ENCODE measurements around the gene PEX6. TPM values are rescaled to one million over a fixed set of nuclear protein-coding genes. Genes with fewer than 3 reads are reported as not detected.

The PEX6 gene
- total RNA-seq, 2 donors from 2014 or later: 6.8 to 34.3 TPM

DNA sequence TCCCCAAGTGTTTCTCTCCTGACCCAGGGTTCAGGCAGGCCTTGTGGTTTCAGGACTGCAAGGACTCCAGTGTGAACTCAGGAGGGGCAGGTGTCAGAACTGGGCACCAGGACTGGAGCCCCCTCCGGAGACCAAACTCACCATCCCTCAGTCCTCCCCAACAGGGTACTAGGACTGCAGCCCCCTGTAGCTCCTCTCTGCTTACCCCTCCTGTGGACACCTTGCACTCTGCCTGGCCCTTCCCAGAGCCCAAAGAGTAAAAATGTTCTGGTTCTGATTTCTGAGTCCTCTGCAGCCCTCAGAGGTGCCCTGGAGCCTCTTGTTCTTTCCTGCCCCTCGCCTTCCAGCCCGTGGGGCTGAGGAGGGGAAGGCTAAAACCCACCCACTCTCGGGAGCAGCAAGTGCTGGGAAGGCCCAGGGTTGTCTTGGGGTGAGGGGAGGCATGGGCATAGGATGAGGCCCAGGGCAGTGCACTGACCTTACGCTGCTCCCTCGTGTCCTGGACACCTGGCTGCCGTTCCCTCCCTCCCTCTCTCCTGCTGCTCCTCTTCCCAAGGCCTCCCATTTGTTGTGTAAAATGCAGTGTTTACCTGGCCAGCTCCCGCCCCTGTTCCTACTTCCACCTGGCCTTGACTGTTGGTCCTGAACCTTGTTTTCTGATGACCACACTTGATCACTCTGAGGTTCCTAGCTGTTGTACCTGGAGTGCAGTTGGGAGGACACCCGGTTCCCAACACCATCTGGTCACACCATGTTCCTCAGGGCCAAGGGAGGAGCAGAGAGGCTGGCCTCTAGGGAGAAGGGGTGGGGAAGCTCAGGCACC, 39.8 kb downstream of the PEX6 start:
- Histone ChIP-seq H3K9me3 (no peaks in the 10 kb centered on the region), H3K27me3 (replicated peaks; ENCODE audit: insufficient read depth) (no peaks in the 10 kb centered on the region), H3K27ac (no peak overlapping the region), H3K4me3 (no peak overlapping the region), H3K4me1 (ENCODE audit: control insufficient read depth in 1 of 2, low read depth in 2 of 2) (no peaks in the 10 kb centered on the region), H3K36me3 (peaks cover 51% of the 10 kb centered on the region)
- no peak for ATAC-seq (ENCODE audit: insufficient number of reproducible peaks, low FRiP score, low read depth)
- no peak for DNase-seq (ENCODE audit: low spot score)
- TF ChIP-seq, protein P1, sequence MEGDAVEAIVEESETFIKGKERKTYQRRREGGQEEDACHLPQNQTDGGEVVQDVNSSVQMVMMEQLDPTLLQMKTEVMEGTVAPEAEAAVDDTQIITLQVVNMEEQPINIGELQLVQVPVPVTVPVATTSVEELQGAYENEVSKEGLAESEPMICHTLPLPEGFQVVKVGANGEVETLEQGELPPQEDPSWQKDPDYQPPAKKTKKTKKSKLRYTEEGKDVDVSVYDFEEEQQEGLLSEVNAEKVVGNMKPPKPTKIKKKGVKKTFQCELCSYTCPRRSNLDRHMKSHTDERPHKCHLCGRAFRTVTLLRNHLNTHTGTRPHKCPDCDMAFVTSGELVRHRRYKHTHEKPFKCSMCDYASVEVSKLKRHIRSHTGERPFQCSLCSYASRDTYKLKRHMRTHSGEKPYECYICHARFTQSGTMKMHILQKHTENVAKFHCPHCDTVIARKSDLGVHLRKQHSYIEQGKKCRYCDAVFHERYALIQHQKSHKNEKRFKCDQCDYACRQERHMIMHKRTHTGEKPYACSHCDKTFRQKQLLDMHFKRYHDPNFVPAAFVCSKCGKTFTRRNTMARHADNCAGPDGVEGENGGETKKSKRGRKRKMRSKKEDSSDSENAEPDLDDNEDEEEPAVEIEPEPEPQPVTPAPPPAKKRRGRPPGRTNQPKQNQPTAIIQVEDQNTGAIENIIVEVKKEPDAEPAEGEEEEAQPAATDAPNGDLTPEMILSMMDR (IDR thresholded peaks at IDR 0.05): no peak

DNA sequence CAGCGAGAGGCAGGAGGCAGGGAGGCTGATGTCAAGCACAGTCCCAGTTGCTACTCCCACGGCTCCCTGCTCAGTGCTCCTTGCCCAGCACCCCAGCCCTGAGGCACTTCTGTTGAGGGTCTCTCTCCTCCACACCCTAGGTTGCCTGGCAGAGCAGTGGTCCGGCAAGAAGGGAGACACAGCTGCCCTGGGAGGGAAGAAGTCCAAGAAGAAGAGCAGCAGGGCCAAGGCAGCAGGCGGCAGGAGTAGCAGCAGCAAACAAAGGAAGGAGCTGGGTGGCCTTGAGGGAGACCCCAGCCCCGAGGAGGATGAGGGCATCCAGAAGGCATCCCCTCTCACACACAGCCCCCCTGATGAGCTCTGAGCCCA, 40.6 kb downstream of the PEX6 start:
- DNase-seq (ENCODE audit: low spot score) (no peak), ATAC-seq (ENCODE audit: insufficient number of reproducible peaks, low FRiP score, low read depth) (no peak)
- Histone ChIP-seq H3K27me3 (replicated peaks; ENCODE audit: insufficient read depth) (no peaks in the 10 kb centered on the region), H3K4me3 (no peak overlapping the region), H3K27ac (no peak overlapping the region), H3K9me3 (no peaks in the 10 kb centered on the region), H3K36me3 (peaks cover 50% of the 10 kb centered on the region), H3K4me1 (ENCODE audit: control insufficient read depth in 1 of 2, low read depth in 2 of 2) (no peaks in the 10 kb centered on the region)
- TF ChIP-seq, protein P1 (IDR thresholded peaks at IDR 0.05): no peak

DNA sequence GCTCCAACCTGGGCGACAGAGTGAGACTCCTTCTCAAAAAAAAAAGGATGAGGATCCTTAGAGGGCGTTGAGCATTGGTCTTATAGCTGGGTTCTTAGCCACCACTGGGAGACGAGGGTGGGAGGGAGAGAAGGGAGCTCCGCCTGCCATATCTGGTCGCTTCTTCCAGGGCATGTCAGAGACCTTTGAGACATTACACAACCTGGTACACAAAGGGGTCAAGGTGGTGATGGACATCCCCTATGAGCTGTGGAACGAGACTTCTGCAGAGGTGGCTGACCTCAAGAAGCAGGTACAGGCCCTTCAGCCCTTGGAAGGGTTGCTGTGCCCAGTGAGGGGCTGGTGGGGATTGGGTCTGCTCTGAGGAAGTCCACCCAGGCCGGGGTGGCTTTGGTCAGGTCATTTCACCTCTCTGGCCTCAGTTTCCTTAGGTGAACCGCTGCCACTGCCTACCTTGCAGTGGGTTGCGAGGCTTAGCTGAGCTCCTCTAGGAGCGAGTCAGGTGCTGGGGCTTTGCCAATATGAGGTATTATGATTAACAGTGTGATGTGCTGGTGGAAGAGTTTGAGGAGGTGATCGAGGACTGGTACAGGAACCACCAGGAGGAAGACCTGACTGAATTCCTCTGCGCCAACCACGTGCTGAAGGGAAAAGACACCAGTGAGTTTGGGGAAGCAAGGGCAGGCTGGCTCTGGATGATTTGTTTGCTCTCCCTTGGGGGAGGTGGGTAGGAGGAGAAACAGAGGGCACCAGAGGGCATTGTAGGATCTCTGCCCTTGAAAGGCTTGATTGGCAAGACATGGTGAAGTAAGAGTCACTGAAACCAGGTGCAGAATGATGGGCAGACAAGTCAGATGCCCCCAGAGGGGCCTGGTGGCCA, 41.2 kb downstream of the PEX6 start:
- H3K27ac ChIP-seq: no peak overlapping the region
- no peak for DNase-seq (ENCODE audit: low spot score)
- peaks cover 0 to 5% of the 10 kb centered on the region in 2 donors for H3K4me1 ChIP-seq (ENCODE audit: control insufficient read depth in 1 of 2, low read depth in 2 of 2)
- H3K36me3 ChIP-seq: peaks cover 50% of the 10 kb centered on the region
- no peaks in the 10 kb centered on the region for H3K27me3 ChIP-seq (replicated peaks; ENCODE audit: insufficient read depth)
- ATAC-seq (ENCODE audit: insufficient number of reproducible peaks, low FRiP score, low read depth): no peak
- TF ChIP-seq, protein P1 (IDR thresholded peaks at IDR 0.05): no peak
- H3K4me3 ChIP-seq: no peak overlapping the region
- no peaks in the 10 kb centered on the region for H3K9me3 ChIP-seq

DNA sequence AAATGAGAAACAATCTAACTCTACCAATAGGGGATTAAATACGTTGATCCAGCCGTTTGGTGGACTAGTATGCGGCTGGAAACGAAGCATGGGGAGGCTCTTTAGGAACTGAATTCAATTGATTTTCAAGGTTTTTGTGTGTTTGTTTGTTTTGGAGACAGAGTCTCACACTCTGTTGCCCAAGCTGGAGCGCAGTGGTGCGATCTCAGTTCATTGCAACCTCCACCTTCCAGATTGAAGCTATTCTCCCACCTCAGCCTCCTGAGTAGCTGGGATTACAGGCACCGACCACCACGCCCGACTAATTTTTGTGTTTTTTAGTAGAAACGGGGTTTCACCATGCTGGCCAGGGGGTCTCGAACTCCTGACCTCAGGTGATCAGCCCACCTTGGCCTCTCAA, 42.6 kb downstream of the PEX6 start:
- no peak for ATAC-seq (ENCODE audit: insufficient number of reproducible peaks, low FRiP score, low read depth)
- Histone ChIP-seq H3K4me3 (no peak overlapping the region), H3K4me1 (ENCODE audit: control insufficient read depth in 1 of 2, low read depth in 2 of 2) (peaks cover 0 to 15% of the 10 kb centered on the region in 2 donors), H3K36me3 (peaks cover 50% of the 10 kb centered on the region), H3K27me3 (replicated peaks; ENCODE audit: insufficient read depth) (no peaks in the 10 kb centered on the region), H3K9me3 (no peaks in the 10 kb centered on the region), H3K27ac (no peak overlapping the region)
- no peak for DNase-seq (ENCODE audit: low spot score)
- TF ChIP-seq, protein P1 (IDR thresholded peaks at IDR 0.05): no peak

DNA sequence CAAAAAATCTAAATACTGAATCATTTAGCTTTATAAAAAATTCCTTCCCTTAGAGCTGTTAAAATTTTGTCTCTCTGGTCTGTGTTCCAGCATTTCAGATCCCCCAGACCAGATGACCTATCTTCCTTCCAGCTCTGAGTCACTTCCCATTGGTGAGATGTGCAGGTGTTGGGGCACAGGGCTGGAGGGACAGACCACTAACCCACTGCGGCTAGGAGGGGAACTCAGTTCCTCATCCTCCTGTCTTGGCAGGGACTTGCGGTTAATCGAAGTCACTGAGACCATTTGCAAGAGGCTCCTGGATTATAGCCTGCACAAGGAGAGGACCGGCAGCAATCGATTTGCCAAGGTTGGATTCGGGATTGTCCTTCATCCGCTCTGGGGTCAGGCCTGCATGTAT, 43.7 kb downstream of the PEX6 start:
- TF ChIP-seq, protein P1 (IDR thresholded peaks at IDR 0.05): no peak
- Histone ChIP-seq H3K4me1 (ENCODE audit: control insufficient read depth in 1 of 2, low read depth in 2 of 2) (peaks cover 8 to 26% of the 10 kb centered on the region in 2 donors), H3K36me3 (peaks cover 45% of the 10 kb centered on the region), H3K4me3 (no peak overlapping the region), H3K27ac (no peak overlapping the region), H3K27me3 (replicated peaks; ENCODE audit: insufficient read depth) (no peaks in the 10 kb centered on the region), H3K9me3 (no peaks in the 10 kb centered on the region)
- ATAC-seq (ENCODE audit: insufficient number of reproducible peaks, low FRiP score, low read depth): no peak
- DNase-seq (ENCODE audit: low spot score): no peak
